B cell (primary cell): ENCODE measurements around the gene VIT. TPM values are rescaled to one million over a fixed set of nuclear protein-coding genes. Genes with fewer than 3 reads are reported as not detected.

ENCODE experiments used
- ATAC-seq: fragments of 200-7000 bp; cut with Tn5 transposase; one replicate; pipeline ENCODE4 v1.10.0; 2021; ENCODE audit warnings: low read depth, mild to moderate bottlenecking, moderate number of reproducible peaks, moderate library complexity
- CTCF ChIA-PET: fragments of 350-600 bp; sonication (Branson Sonifier 250); formaldehyde crosslinking; loops from one replicate; lab custom pipeline; 2021; ENCODE audit warnings: antibody characterized with exemption, inconsistent platforms; lab: Charles Lee
- POLR2A ChIA-PET: fragments of 350-600 bp; sonication (Branson Sonifier 250); formaldehyde crosslinking; loops from one replicate; lab custom pipeline; 2021; ENCODE audit warnings: antibody characterized with exemption; lab: Charles Lee
- DNase-seq: peaks from one replicate; pipeline ENCODE4 v3.0.0; 2013
- H2AFZ ChIP-seq: 2 replicates; pipeline ENCODE4 v1.6.1; 2012; ENCODE audit warnings: mild to moderate bottlenecking, low read depth, low read length; ENCODE audit not compliant: insufficient read depth, poor library complexity, severe bottlenecking
- H3K27ac ChIP-seq, 2 donors: 1 replicate in 1 of 2; 2 replicates in 1 of 2; pipeline ENCODE4 v1.5.1; 2012 to 2013; ENCODE audit warnings: low read length in 2 of 2, mild to moderate bottlenecking in 2 of 2, moderate library complexity in 1 of 2
- H3K27me3 ChIP-seq, 4 experiments: fragments of 200-600 bp in 1 of 4; sonication (generic) in 1 of 4; replicated peaks in 1 of 4; 1 replicate in 2 of 4; 2 replicates in 2 of 4; pipeline versions ENCODE4 v1.6.1 to v1.7.0; 2013 to 2016; ENCODE audit warnings: low read length in 3 of 4, mild to moderate bottlenecking in 2 of 4, mixed read lengths in 1 of 4, moderate library complexity in 1 of 4; ENCODE audit not compliant: insufficient read depth in 4 of 4, control insufficient read depth in 3 of 4; ENCODE audit errors: control extremely low read depth in 1 of 4
- H3K36me3 ChIP-seq, 2 experiments: replicated peaks in 1 of 2; 1 replicate in 1 of 2; 2 replicates in 1 of 2; pipeline versions ENCODE4 v1.6.1 to v1.7.1; 2013; ENCODE audit warnings: low read length in 1 of 2; ENCODE audit not compliant: insufficient read depth in 2 of 2, control insufficient read depth in 1 of 2; ENCODE audit errors: control extremely low read depth in 1 of 2, extremely low read depth in 1 of 2
- H3K4me1 ChIP-seq, 2 donors: fragments of 200-600 bp in 1 of 2; sonication (generic) in 1 of 2; 1 replicate in 1 of 2; 2 replicates in 1 of 2; pipeline versions ENCODE4 v1.5.1 to v1.6.1; 2013 to 2017; ENCODE audit warnings: low read length in 2 of 2; ENCODE audit not compliant: control insufficient read depth in 2 of 2, insufficient read depth in 2 of 2
- H3K4me2 ChIP-seq: replicated peaks from 2 replicates; pipeline ENCODE3; 2012; ENCODE audit warnings: mild to moderate bottlenecking, low read depth, low read length; ENCODE audit not compliant: poor library complexity, severe bottlenecking
- H3K4me3 ChIP-seq, 5 experiments: fragments of 200-600 bp in 1 of 5; sonication (generic) in 1 of 5; 1 replicate in 3 of 5; 2 replicates in 2 of 5; pipeline versions ENCODE4 v1.5.1 to v1.7.0; 2011 to 2016; ENCODE audit warnings: low read length in 4 of 5, mild to moderate bottlenecking in 4 of 5, low read depth in 2 of 5, control low read depth in 1 of 5, moderate library complexity in 1 of 5; ENCODE audit not compliant: insufficient read depth in 1 of 5; ENCODE audit errors: control extremely low read depth in 1 of 5, extremely low read depth in 1 of 5
- H3K79me2 ChIP-seq: fragments of 200-600 bp; sonication (generic); one replicate; pipeline ENCODE4 v1.6.0; 2016; ENCODE audit warnings: low read length; ENCODE audit not compliant: control insufficient read depth, insufficient read depth
- H3K9ac ChIP-seq: fragments of 200-600 bp; sonication (generic); 2 replicates; pipeline ENCODE4 v1.6.1; 2017; ENCODE audit warnings: mild to moderate bottlenecking, low read length, moderate library complexity
- H3K9me3 ChIP-seq, 3 donors: one replicate each; pipeline versions ENCODE4 v1.6.1 to v1.7.1; 2013; ENCODE audit warnings: low read length in 2 of 3; ENCODE audit not compliant: control insufficient read depth in 2 of 3, insufficient read depth in 1 of 3; ENCODE audit errors: control extremely low read depth in 1 of 3
- H4K20me1 ChIP-seq: 2 replicates; pipeline ENCODE4 v1.6.0; 2012; ENCODE audit warnings: mild to moderate bottlenecking, low read length; ENCODE audit not compliant: insufficient read depth, control insufficient read depth, poor library complexity, severe bottlenecking
- H3K27ac Mint-ChIP-seq: one replicate; pipeline ENCODE4 v1.8.0; 2021; ENCODE audit warnings: mixed read lengths
- H3K27me3 Mint-ChIP-seq: one replicate; pipeline ENCODE4 v1.8.0; 2021; ENCODE audit warnings: mixed read lengths
- H3K4me1 Mint-ChIP-seq: one replicate; pipeline ENCODE4 v1.8.0; 2021; ENCODE audit warnings: mixed read lengths
- H3K4me3 Mint-ChIP-seq: one replicate; pipeline ENCODE4 v1.8.0; 2021; ENCODE audit warnings: mixed read lengths
- H3K9me3 Mint-ChIP-seq: one replicate; pipeline ENCODE4 v1.8.0; 2022; ENCODE audit warnings: mixed read lengths; ENCODE audit not compliant: insufficient read depth
- EZH2 ChIP-seq: IDR thresholded peaks from 2 replicates; pipeline ENCODE4 v1.6.1; 2012; ENCODE audit warnings: borderline replicate concordance, low read depth, mild to moderate bottlenecking, moderate library complexity, low read length; ENCODE audit not compliant: insufficient read depth, poor library complexity, severe bottlenecking
- WGBS: methylation state at CpG from one replicate; pipeline ENCODE4 v1.1.5; 2013; ENCODE audit warnings: missing lambda C conversion rate; ENCODE audit not compliant: insufficient coverage; 5-methylcytosine and 5-hydroxymethylcytosine counted together
- intact Hi-C: fragments of 100-400 bp; cut with micrococcal nuclease; formaldehyde crosslinking; loops from one replicate; pipeline ENCODE4 v1.10.0; 2022
- polyA plus RNA-seq: library from polyadenylated mRNA; depleted of rRNA; stranded (reverse); fragments of >200 nt; gene quantifications from 2 replicates; pipeline ENCODE4 v1.2.3, GENCODE V29; 2012
- total RNA-seq, 2 donors: library from RNA; stranded (reverse); fragments of 120-200 nt in 1 of 2; gene quantifications; 1 replicate in 1 of 2; 2 replicates in 1 of 2; pipeline versions ENCODE4 v1.2.3 to v1.2.4, GENCODE V29; 2013 to 2022
- TF ChIP-seq, protein P1 (sequence below): fragments of 200-600 bp; IDR thresholded peaks from one replicate; pipeline ENCODE4 v1.8.0; 2022; ENCODE audit warnings: antibody characterized with exemption, mild to moderate bottlenecking

VIT gene
- total and polyA plus RNA-seq, 2 donors (not counting 1 experiment from before 2014, with no cell fraction given) = not detected

DNA sequence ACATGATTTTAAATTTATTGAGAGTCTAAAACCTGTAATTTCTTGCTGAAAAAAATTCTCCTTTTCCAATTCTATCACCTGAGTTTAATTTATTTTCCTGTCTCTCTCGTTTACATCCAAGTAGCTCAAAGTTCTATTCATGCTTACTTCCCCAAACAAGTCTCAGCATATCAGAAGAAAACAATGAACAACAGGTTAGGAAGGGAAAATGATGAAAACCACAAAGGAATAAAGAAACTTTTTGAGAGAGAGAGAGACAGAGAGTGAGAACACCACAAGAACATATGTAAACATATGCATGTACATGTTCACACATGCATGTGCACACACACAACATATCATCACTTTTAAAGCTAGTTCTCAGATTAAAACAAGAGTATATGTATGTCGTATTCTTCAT is 157.7 kb downstream of the VIT start:
- H3K4me1 Mint-ChIP-seq = no peaks in the 10 kb centered on the region
- Histone ChIP-seq H3K36me3 (peaks cover 13 to 56% of the 10 kb centered on the region in 2 experiments), H3K9ac (no peak overlapping the region), H3K27me3 (no peaks in the 10 kb centered on the region), H3K4me2 (no peak overlapping the region), H2AFZ (no peak overlapping the region), H3K4me3 (no peak overlapping the region), H3K27ac (no peak overlapping the region), H3K4me1 (no peaks in the 10 kb centered on the region), H4K20me1 (no peaks in the 10 kb centered on the region), H3K79me2 (no peaks in the 10 kb centered on the region), H3K9me3 (no peaks in the 10 kb centered on the region)
- intact Hi-C loops = no loop called here
- CTCF ChIA-PET = no interaction called here
- POLR2A ChIA-PET = no interaction called here
- no peaks in the 10 kb centered on the region for H3K9me3 Mint-ChIP-seq
- no peak for ATAC-seq
- DNase-seq = no peak
- no peaks in the 10 kb centered on the region for H3K27me3 Mint-ChIP-seq
- no peak overlapping the region for H3K4me3 Mint-ChIP-seq
- H3K27ac Mint-ChIP-seq = no peak overlapping the region
- no CpG with 5 or more reads among the region's 2 CpGs for WGBS
- TF ChIP-seq, protein P1, sequence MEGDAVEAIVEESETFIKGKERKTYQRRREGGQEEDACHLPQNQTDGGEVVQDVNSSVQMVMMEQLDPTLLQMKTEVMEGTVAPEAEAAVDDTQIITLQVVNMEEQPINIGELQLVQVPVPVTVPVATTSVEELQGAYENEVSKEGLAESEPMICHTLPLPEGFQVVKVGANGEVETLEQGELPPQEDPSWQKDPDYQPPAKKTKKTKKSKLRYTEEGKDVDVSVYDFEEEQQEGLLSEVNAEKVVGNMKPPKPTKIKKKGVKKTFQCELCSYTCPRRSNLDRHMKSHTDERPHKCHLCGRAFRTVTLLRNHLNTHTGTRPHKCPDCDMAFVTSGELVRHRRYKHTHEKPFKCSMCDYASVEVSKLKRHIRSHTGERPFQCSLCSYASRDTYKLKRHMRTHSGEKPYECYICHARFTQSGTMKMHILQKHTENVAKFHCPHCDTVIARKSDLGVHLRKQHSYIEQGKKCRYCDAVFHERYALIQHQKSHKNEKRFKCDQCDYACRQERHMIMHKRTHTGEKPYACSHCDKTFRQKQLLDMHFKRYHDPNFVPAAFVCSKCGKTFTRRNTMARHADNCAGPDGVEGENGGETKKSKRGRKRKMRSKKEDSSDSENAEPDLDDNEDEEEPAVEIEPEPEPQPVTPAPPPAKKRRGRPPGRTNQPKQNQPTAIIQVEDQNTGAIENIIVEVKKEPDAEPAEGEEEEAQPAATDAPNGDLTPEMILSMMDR = no peak
- no peak for TF ChIP-seq EZH2

GRCh38 chr2:36855429-36855828 is 158.9 kb downstream of the VIT start:
- WGBS = no CpG with 5 or more reads among the region's 2 CpGs
- H3K4me1 ChIP-seq = no peaks in the 10 kb centered on the region
- H3K27ac Mint-ChIP-seq = no peak overlapping the region
- H3K9ac ChIP-seq = no peak overlapping the region
- H3K4me1 Mint-ChIP-seq = no peaks in the 10 kb centered on the region
- no peaks in the 10 kb centered on the region for H3K27me3 Mint-ChIP-seq
- H3K27ac ChIP-seq = no peak overlapping the region
- H2AFZ ChIP-seq = no peak overlapping the region
- no peaks in the 10 kb centered on the region for H3K9me3 ChIP-seq
- TF ChIP-seq, protein P1 = no peak
- TF ChIP-seq EZH2 = no peak
- ChIA-PET POLR2A (no interaction called here), CTCF (interaction anchor here (0.9 to 1.0 kb wide), 2 partner anchors 9 to 52 kb away, joined by 3 to 4 read pairs; no protein-coding TSS in a partner anchor)
- DNase-seq (no peak), ATAC-seq (no peak)
- H4K20me1 ChIP-seq = no peaks in the 10 kb centered on the region
- no peaks in the 10 kb centered on the region for H3K27me3 ChIP-seq
- peaks cover 13 to 55% of the 10 kb centered on the region in 2 experiments for H3K36me3 ChIP-seq
- intact Hi-C loops = no loop called here
- H3K9me3 Mint-ChIP-seq = no peaks in the 10 kb centered on the region
- no peak overlapping the region for H3K4me2 ChIP-seq
- H3K4me3 Mint-ChIP-seq = no peak overlapping the region
- H3K79me2 ChIP-seq = no peaks in the 10 kb centered on the region
- H3K4me3 ChIP-seq = no peak overlapping the region
